GOT3 (cell line): ENCODE results near the gene NLRX1.
"Not testable (repeated sequence)": the region's sequence is repeated elsewhere in the genome, so short reads cannot be mapped to it uniquely, and the experiment has no call there.

Experiments
- DNase-seq: peaks from one replicate; lab custom pipeline; 2025; ENCODE audit warnings: mixed read lengths; lab: John Stamatoyannopoulos, UW

NLRX1 gene

GRCh38 chr11:119206511-119207414, 38.2 kb downstream of the NLRX1 start:
- DNase-seq, result no peak

DNA sequence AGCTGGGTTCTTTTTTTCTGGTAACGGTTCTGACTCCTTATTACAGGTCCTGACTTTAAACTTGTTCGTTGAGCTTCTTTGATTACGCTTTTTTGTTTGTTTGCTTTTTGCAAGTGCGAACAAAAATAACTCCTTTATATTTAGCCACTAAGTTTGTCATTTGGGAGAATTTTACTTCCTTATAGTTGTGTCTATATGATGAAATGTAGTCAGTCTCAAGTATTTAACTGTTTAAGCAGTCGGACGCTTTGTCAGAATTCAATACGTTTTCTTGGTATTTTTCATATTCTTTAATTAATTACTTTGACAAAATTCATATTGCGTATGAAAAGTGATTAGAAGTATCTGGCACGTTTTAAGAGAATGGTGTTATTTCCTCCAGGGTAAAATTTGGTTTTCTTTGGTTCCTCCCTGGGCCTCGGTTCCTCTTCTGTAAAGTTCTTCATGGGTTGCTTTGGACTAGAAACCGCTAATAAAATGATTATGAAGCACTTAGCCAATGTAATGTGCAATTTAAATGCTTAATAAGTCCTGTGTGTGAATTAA, 39.0 kb downstream of the NLRX1 start:
- DNase-seq, result no peak

DNA sequence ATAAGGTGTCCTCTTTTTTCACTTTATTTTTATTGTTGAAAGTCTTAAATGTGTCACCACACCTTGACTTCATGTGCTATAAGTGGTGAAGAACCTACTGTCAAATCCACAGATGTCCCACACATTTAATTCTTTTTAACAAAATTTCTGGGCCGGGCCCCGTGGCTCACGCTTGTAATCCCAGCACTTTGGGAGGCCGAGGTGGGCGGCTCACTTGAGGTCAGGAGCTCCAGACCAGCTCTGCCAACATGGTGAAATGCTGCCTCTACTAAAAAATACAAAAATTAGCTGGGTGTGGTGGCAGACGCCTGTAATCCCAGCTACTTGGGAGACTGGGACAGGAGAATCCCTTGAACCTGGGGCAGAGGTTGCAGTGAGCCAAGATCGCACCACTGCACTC, 40.7 kb downstream of the NLRX1 start:
- no peak for DNase-seq

- no peak for DNase-seq
Observed at GRCh38 chr11:119210050-119210449, 41.5 kb downstream of the NLRX1 start.

GRCh38 chr11:119218141-119218878, 49.8 kb downstream of the NLRX1 start:
- DNase-seq, result no peak

DNA sequence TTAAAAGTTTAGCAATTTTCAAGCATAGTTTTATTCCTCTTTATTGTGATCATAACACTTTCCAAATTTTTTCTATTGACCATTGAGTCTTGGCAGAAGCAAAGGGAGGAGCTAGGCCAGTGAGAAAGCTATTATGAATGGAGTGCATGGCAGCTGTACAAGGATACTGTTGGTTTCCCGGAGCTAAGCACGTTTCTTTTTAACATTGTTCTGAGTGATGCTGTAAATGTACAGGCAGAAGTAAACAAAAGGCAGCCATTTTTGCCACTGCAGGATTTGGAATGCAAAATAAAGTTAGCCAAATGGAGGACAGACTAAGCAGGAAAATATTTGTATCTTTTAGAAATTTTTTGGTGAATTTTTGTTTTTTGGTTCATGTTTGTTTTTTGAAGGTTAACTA, 53.8 kb downstream of the NLRX1 start:
- no peak for DNase-seq

DNA sequence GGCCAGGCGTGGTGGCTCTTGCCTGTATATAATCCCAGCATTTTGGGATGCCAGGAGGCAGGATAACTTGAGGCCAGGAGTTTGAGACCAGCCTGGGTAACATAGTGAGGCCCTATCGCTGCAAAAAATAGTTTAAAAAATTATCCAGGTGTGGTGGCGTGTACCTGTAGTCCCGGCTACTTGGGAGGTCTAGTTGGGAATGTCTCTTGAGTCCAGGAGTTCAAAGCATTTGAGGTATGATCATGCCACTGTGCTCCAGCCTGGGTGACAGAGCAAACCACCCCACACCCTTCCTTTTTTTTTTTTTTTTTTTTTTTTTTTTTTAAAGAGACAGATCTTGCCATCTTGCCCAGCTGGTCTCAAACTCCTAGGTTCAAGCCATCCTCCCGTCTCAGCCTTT, 54.4 kb downstream of the NLRX1 start:
- DNase-seq, result no peak

- DNase-seq, result no peak
Observed at GRCh38 chr11:119223856-119224255, 55.3 kb downstream of the NLRX1 start.

DNA sequence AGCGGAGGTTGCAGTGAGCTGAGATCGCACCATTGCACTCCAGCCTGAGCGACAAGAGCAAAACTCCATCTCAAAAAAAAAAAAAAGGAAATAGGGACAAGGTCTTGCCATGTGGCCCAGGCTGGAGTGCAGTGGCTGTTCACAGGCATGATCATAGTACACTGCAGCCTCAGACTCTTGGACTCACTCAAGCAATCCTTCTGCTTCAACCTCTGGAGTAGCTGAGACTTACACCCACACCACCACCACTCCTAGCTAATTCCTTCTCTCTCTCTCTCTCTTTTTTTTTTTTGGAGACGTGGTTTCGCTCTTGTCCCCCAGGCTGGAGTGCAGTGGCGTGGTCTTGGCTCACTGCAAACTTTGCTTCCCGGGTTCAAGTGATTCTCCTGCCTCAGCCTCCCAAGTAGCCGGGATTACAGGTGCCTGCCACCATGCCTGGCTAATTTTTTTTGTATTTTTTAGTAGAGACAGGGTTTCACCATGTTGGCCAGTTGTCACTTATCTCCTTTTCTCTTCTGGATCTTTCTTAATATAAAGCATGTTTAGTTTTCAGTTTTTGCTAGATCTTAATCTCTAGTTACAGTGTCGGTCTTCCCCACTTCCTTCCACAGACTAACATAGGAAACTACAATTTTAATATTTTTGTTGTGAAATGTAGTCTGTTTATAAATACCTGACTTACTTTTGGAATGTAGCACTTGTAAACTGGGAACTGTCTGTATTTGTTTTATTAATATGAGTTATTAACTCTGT, 60.2 kb downstream of the NLRX1 start:
- not testable (repeated sequence) for DNase-seq

DNA sequence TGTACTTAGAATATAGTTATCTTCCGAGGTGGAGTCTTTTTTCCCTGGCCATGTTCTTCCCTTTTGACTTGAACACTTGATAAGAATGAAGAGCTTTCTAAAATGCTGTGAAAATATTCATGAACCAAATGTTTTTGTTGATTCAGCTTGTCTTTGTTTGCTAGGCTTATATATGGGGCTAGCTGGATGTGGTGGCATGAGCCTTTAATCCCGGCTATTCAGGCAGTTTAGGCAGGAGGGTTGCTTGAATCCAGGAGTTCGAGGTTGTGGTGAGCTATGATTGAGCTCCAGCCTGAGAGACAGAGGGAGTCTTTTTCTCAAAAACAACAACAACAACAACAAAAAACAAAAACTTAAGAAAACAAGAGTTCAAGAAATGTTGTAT, 60.8 kb downstream of the NLRX1 start:
- no peak for DNase-seq

- no peak for DNase-seq
Observed at GRCh38 chr11:119229741-119230140, 61.2 kb downstream of the NLRX1 start.
